GM18498 (cell line): Measurements from ENCODE around the gene NDUFA13.

Experiments
- ATAC-seq: cut with Tn5 transposase; IDR thresholded peaks from one replicate; pipeline ENCODE4 v1.9.1; 2021; ENCODE audit warnings: mild to moderate bottlenecking, moderate library complexity; ENCODE audit not compliant: unreplicated experiment

The NDUFA13 gene

DNA sequence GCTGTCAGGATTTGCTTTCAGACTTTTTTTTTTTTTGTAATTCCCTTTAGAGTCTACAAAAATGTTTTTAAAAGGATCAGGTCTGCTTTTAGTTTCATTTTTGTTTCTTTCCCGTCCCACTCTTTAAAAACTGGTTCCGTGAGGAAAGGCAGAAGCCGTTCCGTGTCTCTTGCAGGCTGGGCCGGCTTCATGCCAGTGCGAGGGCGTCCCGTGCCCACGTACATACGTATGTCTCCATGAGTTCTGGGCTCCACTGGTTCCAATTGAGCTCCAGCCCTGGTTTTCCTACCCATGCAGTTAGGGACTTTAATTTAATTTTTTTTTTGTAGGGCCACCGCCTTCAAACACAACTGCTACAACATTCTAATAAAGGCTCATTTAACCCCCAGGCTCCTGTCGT lies 9.4 kb upstream of the NDUFA13 start:
- no peak for ATAC-seq

DNA sequence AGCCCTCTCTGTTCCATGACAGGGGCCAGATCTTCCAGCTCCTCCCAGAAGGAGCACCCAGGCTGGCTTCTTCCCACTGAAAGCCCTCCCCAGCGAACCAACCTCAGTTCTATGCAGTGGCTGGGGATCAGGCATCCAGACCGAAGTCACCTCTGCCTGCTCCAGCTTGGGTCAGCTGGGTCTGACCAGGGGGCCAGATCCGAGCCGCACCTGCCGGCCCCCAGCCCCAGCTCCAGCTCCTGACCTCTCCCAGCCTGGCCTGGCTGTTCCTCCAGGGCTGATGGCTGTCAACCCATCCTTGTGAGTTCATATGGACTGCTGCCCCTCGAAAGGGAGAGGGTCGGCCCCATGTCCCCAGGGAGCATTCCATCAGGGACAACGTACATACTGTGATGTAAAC lies 8.7 kb upstream of the NDUFA13 start:
- no peak for ATAC-seq

DNA sequence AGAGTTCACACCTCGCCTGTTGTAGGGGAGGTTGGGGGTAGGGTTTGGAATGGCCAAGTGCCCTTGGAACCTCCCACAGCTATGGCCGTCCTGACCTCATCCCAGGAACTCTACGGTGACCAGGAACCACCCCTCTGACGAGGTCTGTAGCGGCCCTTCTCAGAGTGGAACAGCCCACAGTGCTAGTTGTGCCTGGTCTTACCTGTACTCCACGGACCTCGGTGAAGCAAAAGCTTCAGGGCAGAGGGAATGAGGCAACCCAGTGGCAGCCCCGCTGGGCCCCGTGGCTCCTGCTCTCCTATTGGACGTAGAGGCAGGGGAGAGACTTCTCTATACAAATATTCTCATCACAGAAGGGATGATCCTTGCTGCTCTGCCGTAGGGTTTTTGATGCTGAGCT lies 7.8 kb upstream of the NDUFA13 start:
- ATAC-seq, result no peak

DNA sequence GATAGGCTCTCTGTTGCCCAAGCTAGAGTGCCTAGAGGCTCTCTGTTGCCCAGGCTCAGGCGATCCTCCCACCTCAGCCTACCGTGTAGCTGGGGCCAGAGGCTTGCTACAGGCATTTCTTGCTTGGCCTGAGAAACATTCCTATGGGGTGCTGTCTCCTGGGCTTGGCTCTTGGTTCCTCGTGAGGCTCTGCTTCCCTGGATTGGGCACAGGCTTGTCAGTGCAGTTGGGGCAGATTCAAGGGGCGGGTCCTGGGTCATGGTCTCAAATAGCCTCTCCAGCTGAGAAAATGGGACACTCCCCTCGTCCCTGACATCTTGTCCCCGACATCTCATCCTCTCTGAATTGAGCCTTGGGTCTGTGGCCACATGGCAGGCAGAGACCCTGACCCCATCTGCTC lies 5.6 kb upstream of the NDUFA13 start:
- ATAC-seq, result no peak

DNA sequence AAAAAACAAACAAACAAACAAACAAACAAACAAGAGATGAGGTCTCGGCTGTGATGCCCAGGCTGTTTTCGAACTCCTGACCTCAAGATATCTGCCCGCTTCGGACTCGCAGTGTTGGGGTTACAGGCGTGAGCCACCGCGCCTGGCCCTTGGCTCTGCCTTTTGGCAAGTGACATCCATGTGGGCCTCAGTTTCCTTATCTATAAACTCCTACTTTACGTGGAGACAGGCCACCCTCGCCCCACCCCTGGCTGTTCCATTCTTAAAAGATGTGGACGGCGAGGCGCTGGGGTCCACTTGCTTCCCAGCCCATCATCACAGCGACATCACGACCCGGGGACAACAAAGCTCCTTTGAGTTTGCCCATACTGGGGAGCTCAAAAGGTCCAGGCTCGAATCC lies 2.3 kb upstream of the NDUFA13 start:
- ATAC-seq, result no peak

DNA sequence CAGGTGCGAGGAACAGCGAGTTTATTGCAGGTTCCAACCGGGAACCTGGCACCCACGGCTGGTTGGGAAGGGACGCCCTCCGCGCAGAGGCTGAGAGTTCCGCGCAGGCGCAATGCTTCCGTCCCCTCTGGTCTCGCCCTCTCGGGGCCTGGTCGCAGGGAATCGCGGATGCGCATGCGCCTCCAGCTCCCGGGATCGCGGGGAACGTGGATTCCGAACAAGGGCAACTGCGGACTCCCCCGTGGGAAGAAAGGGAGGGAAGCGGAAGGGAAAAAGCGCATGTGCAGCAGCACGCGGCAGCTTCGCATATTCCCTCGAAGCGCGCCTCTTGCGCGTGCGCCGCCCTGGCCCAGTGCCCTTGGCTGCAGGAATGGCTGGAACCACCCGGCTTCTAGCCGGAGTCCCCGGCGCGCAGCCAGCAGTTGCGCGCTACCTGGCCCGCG lies 1.8 kb upstream of the NDUFA13 start:
- no peak for ATAC-seq

DNA sequence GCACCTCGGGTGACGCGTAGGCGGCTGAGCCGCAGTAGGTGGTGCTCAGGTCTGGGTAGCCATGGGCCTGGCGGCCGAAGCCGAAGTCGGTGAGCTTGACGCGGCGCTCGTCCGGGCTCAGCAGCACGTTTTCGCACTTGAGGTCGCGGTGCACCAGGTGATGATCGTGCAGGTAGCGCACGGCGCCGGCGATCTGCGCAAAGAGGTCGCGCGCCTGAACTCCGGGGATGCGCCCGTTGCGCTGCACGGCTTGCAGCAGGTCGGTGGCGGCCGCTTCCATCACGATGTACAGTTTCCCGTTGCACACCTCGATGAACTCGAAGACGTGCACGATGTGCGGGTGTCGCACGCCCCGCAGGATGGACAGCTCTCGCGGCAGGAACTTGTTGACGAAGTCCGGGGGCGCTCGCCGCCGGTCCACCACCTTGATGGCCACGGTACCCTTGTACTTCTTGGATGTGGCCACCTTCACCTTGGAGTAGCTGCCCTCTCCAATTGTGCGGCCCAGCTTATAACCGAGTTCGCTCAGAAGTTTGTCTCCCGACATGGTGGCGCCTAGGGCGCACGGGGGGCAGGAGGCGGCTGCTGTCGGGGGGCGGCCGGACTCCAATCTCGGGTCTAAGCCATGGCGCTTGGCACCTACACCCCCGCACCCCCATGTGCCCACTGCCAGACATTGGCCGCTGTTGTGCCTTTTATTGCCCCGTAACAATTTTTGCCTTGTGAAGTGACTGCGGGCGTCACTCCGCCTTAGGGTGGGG lies 964 bp upstream of the NDUFA13 start, which contains the start of gene TSSK6:
TSSK6 (minus strand) TSS at position 668 of the 761 bp plus-strand sequence; CDS start at position 547, 121 bp downstream.
- ATAC-seq, result no peak

DNA sequence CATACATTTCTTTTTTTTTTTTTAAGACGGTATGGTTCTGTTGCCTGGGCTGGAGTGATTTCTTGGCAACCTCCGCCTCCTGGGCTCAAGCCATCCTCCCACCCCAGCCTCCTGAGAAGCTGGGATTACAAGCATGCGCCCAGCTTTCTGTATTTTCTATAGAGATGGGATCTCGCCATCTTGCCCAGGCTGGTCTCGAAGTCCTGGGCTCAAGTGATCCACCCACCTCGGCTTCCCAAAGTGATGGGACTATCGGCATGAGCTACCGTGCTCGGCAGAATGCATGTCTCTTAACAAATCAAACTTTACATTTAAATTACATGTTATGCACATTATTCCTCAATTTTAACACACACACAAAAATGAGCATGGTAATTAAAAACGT lies 1.2 kb downstream of the NDUFA13 start:
- ATAC-seq, result no peak

DNA sequence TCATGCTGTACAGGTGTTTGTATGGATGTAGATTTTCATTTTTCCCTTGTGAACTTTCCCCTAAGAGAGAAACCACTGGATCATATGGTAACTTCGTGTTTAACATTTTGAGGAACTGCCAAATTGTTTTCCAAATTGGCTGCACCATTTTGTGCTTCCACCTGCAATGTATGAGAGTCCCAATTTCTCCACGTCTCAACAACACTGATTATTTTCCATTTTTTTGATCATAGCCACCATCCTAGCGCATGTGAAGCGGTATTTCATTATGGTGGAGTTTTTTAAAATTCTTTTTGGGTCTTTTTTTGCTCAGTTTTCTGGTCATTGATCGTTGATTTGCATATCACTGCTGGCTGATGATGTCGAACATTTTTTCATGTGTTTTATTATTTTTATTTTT lies 5.0 kb downstream of the NDUFA13 start:
- ATAC-seq, result no peak

DNA sequence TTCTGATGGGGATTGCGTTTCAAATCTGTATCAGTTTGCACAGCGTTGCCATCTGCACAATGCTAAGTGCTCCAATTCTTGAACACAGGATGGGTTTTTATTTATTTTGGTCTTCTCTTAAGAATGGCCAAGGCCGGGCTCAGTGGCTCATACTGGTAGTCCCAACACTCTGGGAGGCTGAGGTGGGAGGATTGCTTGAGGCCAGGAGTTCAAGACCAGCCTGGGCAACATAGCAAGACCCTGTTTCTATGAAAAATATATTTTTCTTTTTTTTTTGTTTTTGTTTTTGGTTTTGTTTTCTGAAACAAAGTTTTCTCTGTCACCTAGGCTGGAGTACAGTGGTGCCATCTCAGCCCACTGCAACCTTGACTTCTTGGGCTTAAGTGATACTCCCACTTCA lies 7.2 kb downstream of the NDUFA13 start:
- no peak for ATAC-seq

DNA sequence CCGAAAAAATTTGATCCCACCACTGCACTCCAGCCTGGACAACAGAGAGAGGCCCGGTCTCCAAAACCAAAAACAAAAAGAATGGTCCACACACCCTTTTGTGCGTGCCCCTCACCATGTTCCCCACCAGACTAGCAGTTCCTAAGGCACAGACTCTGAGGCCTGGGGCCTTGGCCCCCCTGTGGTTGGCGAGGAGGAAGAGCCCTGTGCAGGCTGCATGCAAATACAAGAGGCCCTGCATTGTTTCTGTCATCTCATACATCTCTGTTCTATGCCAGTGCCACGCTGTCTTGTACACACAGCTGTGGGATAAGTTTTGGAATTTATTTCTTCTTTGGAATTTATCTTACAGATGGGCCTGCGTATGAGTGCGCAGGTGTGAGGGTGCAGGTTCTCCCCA lies 8.0 kb downstream of the NDUFA13 start:
- ATAC-seq, result no peak

DNA sequence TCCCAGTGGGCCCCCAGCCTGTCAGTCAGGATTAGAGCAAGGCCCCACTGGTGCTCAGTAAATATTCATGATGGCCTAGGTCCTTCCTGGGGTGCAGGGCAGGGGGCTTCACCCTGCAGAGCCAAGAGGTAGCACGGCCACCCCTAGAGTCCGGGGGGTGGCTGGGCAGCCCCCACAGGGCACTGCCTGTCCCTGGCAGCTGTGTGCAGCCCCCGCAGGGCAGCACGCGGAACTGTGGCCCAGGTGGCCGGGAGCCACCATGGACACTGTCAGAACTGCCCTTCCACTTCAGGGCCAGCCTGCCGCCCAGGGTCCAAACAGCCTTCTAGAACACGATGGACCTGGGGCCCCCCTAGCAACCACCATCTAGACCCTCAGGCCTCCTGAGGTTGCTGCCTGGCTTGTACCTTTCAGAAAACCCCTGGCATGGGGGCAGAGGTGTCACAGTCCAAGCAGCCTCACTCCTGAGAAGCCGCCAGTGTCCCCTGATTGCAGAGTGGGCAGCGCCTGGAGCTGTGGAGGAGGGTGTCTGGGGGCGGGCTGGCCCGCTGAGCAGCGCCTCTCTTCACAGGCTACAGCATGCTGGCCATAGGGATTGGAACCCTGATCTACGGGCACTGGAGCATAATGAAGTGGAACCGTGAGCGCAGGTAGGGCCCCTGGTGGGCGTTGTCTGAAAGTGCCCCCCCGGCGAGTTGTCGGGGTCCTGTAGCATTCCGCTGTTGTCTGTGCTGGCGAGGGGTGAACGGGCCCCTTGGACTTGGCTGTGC lies 9.8 kb downstream of the NDUFA13 start:
- no peak for ATAC-seq

DNA sequence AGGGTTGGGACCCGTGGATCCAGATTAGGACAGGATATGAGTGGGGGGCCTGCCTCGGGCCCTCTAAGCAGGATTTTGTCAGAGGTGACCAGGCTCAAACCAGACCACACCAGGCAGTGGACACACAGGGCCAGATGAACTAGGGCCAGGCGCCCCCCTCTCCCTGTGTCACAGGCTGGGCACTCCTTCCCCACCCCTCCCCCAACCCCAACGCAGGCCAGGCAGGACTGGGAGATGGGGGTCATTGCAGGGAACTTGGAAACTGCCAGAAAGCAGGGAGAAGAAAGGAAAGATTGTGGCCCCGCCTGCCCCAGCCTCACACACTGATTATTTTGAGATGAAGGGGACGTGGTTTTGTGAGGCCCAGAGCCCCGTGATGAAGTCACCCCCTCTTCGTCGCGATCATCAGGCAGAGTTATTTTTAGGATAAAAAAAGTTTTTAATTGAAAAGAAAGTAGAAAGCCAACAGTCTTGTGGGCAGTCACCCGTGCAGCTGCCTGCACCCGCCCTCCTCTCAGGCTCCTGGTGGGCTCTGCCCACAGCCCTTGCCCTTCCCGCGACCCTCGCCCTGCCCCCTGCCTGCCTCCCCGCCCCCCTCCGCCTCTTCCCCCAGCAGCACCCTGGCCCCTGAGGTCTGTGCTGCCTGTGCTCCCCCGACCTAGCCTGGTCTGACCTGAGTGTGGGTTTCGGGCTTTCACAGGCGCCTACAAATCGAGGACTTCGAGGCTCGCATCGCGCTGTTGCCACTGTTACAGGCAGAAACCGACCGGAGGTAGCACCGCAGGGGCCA lies 10.8 kb downstream of the NDUFA13 start:
- ATAC-seq, result no peak

DNA sequence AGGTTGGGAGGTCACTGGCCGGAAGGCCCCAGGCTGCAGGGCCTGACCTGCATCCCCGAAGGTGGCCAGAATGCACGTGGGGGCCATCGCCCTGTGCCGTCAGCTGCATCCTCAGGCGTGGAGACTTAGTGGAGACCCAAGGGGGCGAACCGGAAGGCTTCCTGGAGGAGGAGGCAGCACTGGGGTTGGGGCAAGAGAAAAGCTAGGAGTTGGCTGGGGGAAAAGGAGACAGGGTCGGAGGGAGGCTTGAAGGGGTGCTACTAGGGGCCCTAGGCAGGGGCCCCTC lies 11.3 kb downstream of the NDUFA13 start:
- ATAC-seq, result no peak

DNA sequence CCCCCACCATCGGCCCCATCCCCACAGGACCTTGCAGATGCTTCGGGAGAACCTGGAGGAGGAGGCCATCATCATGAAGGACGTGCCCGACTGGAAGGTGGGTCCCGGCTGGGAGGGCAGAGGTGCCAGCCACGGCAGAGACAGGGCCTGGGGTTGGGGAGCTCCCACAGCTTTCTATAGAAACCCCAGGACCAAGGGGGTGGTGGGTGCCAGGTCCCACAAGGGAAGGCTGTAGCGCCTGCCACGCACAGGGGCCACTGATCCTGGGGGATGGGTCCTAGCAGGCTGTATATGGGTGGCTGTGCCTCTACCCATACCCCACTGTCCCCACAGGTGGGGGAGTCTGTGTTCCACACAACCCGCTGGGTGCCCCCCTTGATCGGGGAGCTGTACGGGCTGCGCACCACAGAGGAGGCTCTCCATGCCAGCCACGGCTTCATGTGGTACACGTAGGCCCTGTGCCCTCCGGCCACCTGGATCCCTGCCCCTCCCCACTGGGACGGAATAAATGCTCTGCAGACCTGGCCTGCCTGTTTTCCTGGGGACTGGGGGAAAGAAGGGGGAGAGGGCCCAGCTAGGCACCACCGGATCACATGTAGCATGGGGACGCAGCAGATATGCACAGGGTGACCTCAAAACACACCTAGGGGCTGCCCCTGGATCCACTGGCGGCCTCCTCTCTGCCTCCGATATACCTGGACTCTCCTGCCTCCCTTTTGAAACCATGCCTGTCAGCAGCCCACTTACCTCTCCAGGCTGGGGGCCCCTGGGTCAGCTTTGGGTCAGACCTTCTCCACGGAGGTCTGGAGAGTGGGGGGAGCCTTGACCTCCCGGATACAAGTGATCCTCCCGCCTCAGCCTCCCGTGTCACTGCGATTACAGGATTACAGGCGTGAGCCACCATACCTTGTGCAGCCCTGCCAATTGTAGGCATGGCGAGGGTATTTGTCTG lies 11.9 kb downstream of the NDUFA13 start:
- no peak for ATAC-seq

DNA sequence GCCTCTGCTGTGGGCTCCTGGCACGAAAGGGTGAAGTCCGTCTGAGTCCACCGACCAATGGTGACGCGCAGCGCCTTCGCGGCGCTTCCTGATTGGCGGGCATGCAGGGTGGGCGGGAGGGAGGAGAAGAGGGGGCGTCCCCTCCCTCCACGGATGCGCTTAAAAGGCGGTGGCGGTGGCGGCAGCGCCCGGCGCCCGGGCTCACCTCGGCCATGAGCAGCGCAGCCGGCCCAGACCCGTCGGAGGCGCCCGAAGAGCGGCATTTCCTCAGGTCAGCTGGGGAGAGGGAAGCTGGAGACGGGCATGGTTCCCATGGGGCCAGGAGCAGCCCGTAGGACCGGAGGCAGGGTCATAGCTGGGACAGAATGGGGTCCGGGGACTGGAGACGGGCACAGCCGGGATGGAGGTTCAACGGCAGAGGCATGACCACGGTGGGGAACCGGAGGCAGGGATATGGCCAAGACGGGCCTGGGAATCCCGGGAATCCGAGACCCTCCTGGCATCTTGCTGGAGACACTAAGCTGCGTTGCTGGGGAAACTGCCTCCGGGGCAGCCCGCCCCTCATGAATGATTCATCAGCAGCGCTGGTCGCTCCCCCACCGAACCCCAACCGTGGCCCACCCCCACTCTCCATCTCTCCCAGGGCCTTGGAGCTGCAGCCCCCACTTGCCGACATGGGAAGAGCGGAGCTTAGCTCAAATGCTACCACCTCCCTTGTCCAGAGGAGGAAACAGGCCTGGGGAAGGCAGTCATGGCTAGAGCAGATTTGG lies 12.9 kb downstream of the NDUFA13 start, which contains the start of gene YJEFN3:
YJEFN3 (plus strand) TSS at position 191 of the 770 bp plus-strand sequence; CDS start at position 213, 22 bp downstream.
- no peak for ATAC-seq

DNA sequence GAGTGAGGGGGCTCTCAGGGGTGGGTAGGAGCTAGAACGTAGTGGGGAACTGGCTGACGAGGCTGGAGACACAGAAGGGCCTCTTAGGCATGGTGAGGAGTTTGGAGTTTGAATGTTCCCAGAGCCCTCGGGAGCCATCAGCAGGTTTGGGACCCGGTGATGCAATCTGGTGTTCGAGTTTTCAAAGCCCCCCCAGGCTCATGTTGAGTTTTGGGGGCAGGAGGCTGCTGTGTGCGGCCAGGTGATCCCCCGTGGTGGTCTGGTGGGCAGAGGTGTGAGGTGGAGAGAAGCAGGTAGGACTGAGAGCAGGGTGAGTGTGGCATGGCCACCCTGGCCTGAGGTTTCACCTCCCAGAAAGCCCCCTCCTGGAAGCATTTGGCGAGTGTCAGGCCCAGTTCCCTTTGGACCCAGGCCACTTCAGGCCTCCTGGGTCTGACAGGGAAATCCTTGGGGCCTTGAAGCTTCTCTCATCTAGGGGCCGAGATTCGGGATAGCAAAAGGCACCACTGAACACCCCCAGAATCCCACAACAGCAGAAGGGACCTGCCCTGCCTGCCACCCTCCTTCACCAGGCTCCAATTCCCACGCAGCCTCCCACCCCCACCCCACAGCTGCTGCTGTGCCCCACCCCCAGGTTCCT lies 13.9 kb downstream of the NDUFA13 start:
- no peak for ATAC-seq

DNA sequence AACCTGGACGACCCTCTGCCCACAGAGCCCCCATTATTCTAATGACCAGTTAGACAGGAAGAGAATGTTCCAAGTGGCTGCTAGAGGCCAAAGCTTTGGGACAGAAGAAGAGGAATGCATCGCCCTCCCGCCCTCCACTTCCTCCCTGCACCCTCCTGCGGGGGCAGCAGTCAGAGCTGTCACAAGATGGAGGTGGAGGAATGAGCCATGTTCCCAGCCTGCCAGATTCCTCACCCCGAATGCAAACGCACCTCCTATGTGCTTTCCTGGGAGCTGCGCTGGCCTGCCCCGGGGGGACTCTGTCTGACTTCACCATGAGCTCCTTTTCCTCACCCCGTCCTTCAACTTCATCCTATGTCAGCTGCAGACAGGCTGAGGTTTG lies 14.4 kb downstream of the NDUFA13 start:
- no peak for ATAC-seq

DNA sequence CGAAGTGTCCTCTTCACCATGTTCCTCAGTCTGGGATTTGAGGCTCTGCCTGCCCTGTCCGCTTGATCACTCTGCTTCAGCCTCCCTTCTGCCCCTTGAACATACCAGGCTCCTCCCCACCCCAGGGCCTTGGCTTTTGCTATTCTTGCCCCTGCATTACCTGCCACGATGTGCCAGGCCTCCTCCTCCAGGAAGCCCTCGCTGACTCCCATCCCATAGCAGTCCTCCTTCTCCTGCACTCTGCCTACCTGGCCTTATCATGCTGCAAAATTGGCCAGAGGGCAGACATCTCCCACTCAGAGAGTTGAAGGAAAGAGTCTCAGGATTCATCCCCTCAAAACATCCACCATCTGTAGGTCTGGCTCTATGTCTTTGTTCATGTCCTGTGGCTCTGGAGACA lies 14.9 kb downstream of the NDUFA13 start:
- no peak for ATAC-seq
